Tibial artery (tissue), 4 donors: ENCODE measurements around the gene RWDD1.

Experiments
- DNase-seq, 2 donors: peaks; one replicate each; pipeline ENCODE4 v3.0.0-alpha.2; 2019
- H3K27ac ChIP-seq, 2 donors: fragments of 200-600 bp; sonication (generic) in 1 of 2; 1 replicate in 1 of 2; 2 replicates in 1 of 2; pipeline ENCODE4 v1.5.1; 2018 to 2019; ENCODE audit warnings: mild to moderate bottlenecking in 1 of 2
- H3K27me3 ChIP-seq, 2 donors: fragments of 200-600 bp; sonication (generic) in 1 of 2; one replicate each; pipeline versions ENCODE4 v1.5.1 to v1.6.0; 2016 to 2019
- H3K36me3 ChIP-seq, 3 donors: fragments of 200-600 bp; sonication (generic) in 2 of 3; one replicate each; pipeline ENCODE4 v1.5.1; 2016 to 2019; ENCODE audit warnings: mild to moderate bottlenecking in 2 of 3
- H3K4me1 ChIP-seq, 4 donors: fragments of 200-600 bp; sonication (generic) in 2 of 4; 1 replicate in 3 of 4; 2 replicates in 1 of 4; pipeline ENCODE4 v1.5.1; 2016 to 2019
- H3K4me3 ChIP-seq, 2 donors: fragments of 200-600 bp; sonication (generic) in 1 of 2; 1 replicate in 1 of 2; 2 replicates in 1 of 2; pipeline ENCODE4 v1.5.1; 2018 to 2019; ENCODE audit warnings: mild to moderate bottlenecking in 2 of 2
- H3K9me3 ChIP-seq, 3 donors: fragments of 200-600 bp; sonication (generic) in 1 of 3; one replicate each; pipeline ENCODE4 v1.5.1; 2016 to 2019
- CTCF ChIP-seq, 2 experiments: fragments of 200-600 bp in 1 of 2; fragments of 450-650 bp in 1 of 2; IDR thresholded peaks; one replicate each; pipeline ENCODE4 v1.5.1; 2017 to 2019; ENCODE audit warnings: antibody characterized with exemption in 2 of 2, mild to moderate bottlenecking in 1 of 2, moderate library complexity in 1 of 2
- intact Hi-C: fragments of 100-400 bp; cut with DNase I; formaldehyde crosslinking; loops from one replicate; pipeline ENCODE4 v1.15.0; 2023; ENCODE audit warnings: low total_unique reads

RWDD1 gene

GRCh38 chr6:116564921-116565872 is 6.1 kb upstream of the RWDD1 start:
- Histone ChIP-seq H3K9me3 (no peaks in the 10 kb centered on the region), H3K27me3 (no peaks in the 10 kb centered on the region), H3K36me3 (no peaks in the 10 kb centered on the region), H3K4me1 (peaks cover 0 to 12% (median 9%) of the 10 kb centered on the region in 4 donors), H3K4me3 (peak overlapping the region; percentile 34 to 40), H3K27ac (peak overlapping the region in 1 of 2 donors; percentile 5)
- DNase-seq: no peak
- TF ChIP-seq CTCF (IDR thresholded peaks at IDR 0.05): no peak
- intact Hi-C loops: no loop called here

GRCh38 chr6:116568111-116568510 is 3.2 kb upstream of the RWDD1 start:
- no peak for TF ChIP-seq CTCF (IDR thresholded peaks at IDR 0.05)
- intact Hi-C loops: no loop called here
- no peaks in the 10 kb centered on the region for H3K36me3 ChIP-seq

GRCh38 chr6:116568821-116569755 is 2.2 kb upstream of the RWDD1 start:
- H3K36me3 ChIP-seq: no peaks in the 10 kb centered on the region
- no peak for TF ChIP-seq CTCF (IDR thresholded peaks at IDR 0.05)
- no peak for DNase-seq
- no peaks in the 10 kb centered on the region for H3K9me3 ChIP-seq
- intact Hi-C loops: no loop called here
- H3K4me3 ChIP-seq: no peak overlapping the region
- H3K27me3 ChIP-seq: no peaks in the 10 kb centered on the region
- H3K27ac ChIP-seq: no peak overlapping the region
- H3K4me1 ChIP-seq: peaks cover 0 to 35% (median 27%) of the 10 kb centered on the region in 4 donors

More at GRCh38 chr6:116568111-116568510, 3.2 kb upstream of the RWDD1 start:
- H3K27me3 ChIP-seq: no peaks in the 10 kb centered on the region
- no peak overlapping the region for H3K27ac ChIP-seq
- H3K4me3 ChIP-seq: no peak overlapping the region
- no peaks in the 10 kb centered on the region for H3K9me3 ChIP-seq
- peaks cover 0 to 25% (median 19%) of the 10 kb centered on the region in 4 donors for H3K4me1 ChIP-seq
- DNase-seq: no peak

GRCh38 chr6:116571683-116572000 is 338 bp downstream of the RWDD1 start:
- Histone ChIP-seq H3K9me3 (no peaks in the 10 kb centered on the region), H3K4me1 (peaks cover 0 to 37% (median 25%) of the 10 kb centered on the region in 4 donors), H3K27me3 (no peaks in the 10 kb centered on the region), H3K36me3 (peaks cover 0 to 9% (median 7%) of the 10 kb centered on the region in 3 donors), H3K27ac (peak overlapping the region; percentile 88 to 96), H3K4me3 (peak overlapping the region; percentile 79 to 88)
- DNase-seq: no peak
- intact Hi-C loops: no loop called here
- TF ChIP-seq CTCF (IDR thresholded peaks at IDR 0.05): no peak

- Histone ChIP-seq H3K36me3 (peaks cover 0 to 9% (median 7%) of the 10 kb centered on the region in 3 donors), H3K27ac (peak overlapping the region; percentile 88 to 96), H3K27me3 (no peaks in the 10 kb centered on the region), H3K4me3 (peak overlapping the region; percentile 79 to 88), H3K4me1 (peaks cover 0 to 37% (median 25%) of the 10 kb centered on the region in 4 donors), H3K9me3 (no peaks in the 10 kb centered on the region)
- intact Hi-C loops: no loop called here
- no peak for DNase-seq
- TF ChIP-seq CTCF (IDR thresholded peaks at IDR 0.05): no peak
Observed at GRCh38 chr6:116572162-116572561, 858 bp downstream of the RWDD1 start.
